IMR-90 (cell line): Measurements from ENCODE around the gene NPTX1. TPM values are rescaled to one million over a fixed set of nuclear protein-coding genes. Genes with fewer than 3 reads are reported as not detected.
A peak's percentile ranks its signal among the peaks of the same experiment; 100 is the strongest.

Experiments used
- ATAC-seq: fragments of 200-7000 bp; cut with Tn5 transposase; 2 replicates; pipeline ENCODE4 v1.9.1; 2020; ENCODE audit warnings: low read depth, mild to moderate bottlenecking, moderate library complexity
- BruUV-seq: library from RNA; stranded (reverse); fragments of 400-500 nt; replicated peaks from 2 replicates; lab custom pipeline; 2021; lab: Mats Ljungman, UMichigan
- CTCF ChIA-PET: fragments of 300-600 bp; formaldehyde crosslinking; extraction: SDS; loops from one replicate; lab custom pipeline; 2021; ENCODE audit warnings: antibody characterized with exemption; lab: Yijun Ruan, JAX
- POLR2A ChIA-PET: fragments of 300-600 bp; sonication (Branson Sonifier 250); formaldehyde crosslinking; loops from one replicate; lab custom pipeline; 2022; ENCODE audit warnings: antibody characterized with exemption; ENCODE audit not compliant: unreplicated experiment; lab: Charles Lee
- DNase-seq: peaks from one replicate; pipeline ENCODE4 v3.0.0; 2013
- H2AFZ ChIP-seq: replicated peaks from 2 replicates; pipeline ENCODE3; 2013; ENCODE audit warnings: low read length, mild to moderate bottlenecking; ENCODE audit not compliant: poor library complexity
- H2AK5ac ChIP-seq: 2 replicates; pipeline ENCODE4 v1.6.1; 2013; ENCODE audit warnings: low read depth, low read length, inconsistent platforms
- H2AK9ac ChIP-seq: replicated peaks from 2 replicates; pipeline ENCODE3; 2013; ENCODE audit warnings: mild to moderate bottlenecking, low read depth, low read length, moderate library complexity; ENCODE audit not compliant: poor library complexity
- H2BK120ac ChIP-seq: 2 replicates; pipeline ENCODE4 v1.6.1; 2013; ENCODE audit warnings: low read depth, low read length, inconsistent platforms
- H2BK15ac ChIP-seq: 3 replicates; pipeline ENCODE4 v1.6.1; 2013; ENCODE audit warnings: low read depth, low read length, inconsistent platforms
- H2BK20ac ChIP-seq: 2 replicates; pipeline ENCODE4 v1.6.1; 2013; ENCODE audit warnings: low read depth, mild to moderate bottlenecking, inconsistent platforms, low read length, moderate library complexity
- H2BK5ac ChIP-seq: 2 replicates; pipeline ENCODE4 v1.6.1; 2013; ENCODE audit warnings: mild to moderate bottlenecking, low read depth, low read length, inconsistent platforms; ENCODE audit not compliant: poor library complexity, severe bottlenecking
- H3K14ac ChIP-seq: replicated peaks from 2 replicates; pipeline ENCODE4 v1.6.1; 2013; ENCODE audit warnings: low read depth, low read length, inconsistent platforms
- H3K18ac ChIP-seq: 2 replicates; pipeline ENCODE4 v1.6.1; 2013; ENCODE audit warnings: low read depth, low read length, control low read depth
- H3K23ac ChIP-seq: 2 replicates; pipeline ENCODE4 v1.6.1; 2013; ENCODE audit warnings: low read depth, low read length, inconsistent platforms
- H3K27ac ChIP-seq: 2 replicates; pipeline ENCODE4 v1.5.1; 2013; ENCODE audit warnings: mild to moderate bottlenecking, control low read depth, low read length; ENCODE audit not compliant: insufficient read depth
- H3K27me3 ChIP-seq: 2 replicates; pipeline ENCODE4 v1.6.1; 2013; ENCODE audit warnings: low read length; ENCODE audit not compliant: control insufficient read depth, insufficient read depth
- H3K36me3 ChIP-seq: 2 replicates; pipeline ENCODE4 v1.6.1; 2013; ENCODE audit warnings: low read length, mixed read lengths; ENCODE audit not compliant: control insufficient read depth, insufficient read depth
- H3K4ac ChIP-seq: 2 replicates; pipeline ENCODE4 v1.6.1; 2013; ENCODE audit warnings: low read depth, low read length, inconsistent platforms
- H3K4me1 ChIP-seq: 2 replicates; pipeline ENCODE4 v1.6.1; 2013; ENCODE audit warnings: low read length, mixed read lengths; ENCODE audit not compliant: control insufficient read depth, insufficient read depth
- H3K4me2 ChIP-seq: 2 replicates; pipeline ENCODE4 v1.6.1; 2013; ENCODE audit warnings: low read depth, mild to moderate bottlenecking, control low read depth, low read length, moderate library complexity
- H3K4me3 ChIP-seq: 2 replicates; pipeline ENCODE4 v1.5.1; 2013; ENCODE audit warnings: low read depth, mild to moderate bottlenecking, control low read depth, low read length, moderate library complexity; ENCODE audit not compliant: insufficient read depth
- H3K56ac ChIP-seq: 2 replicates; pipeline ENCODE4 v1.6.1; 2013; ENCODE audit warnings: low read length, inconsistent platforms; ENCODE audit not compliant: insufficient read depth; ENCODE audit errors: extremely low read depth
- H3K79me1 ChIP-seq, 2 experiments: 2 replicates each; pipeline ENCODE4 v1.6.1; 2013; ENCODE audit warnings: low read length in 2 of 2, inconsistent platforms in 1 of 2, low read depth in 1 of 2
- H3K9ac ChIP-seq: 2 replicates; pipeline ENCODE4 v1.6.1; 2013; ENCODE audit warnings: low read depth, low read length, control low read depth
- H3K9me1 ChIP-seq: 2 replicates; pipeline ENCODE4 v1.6.1; 2013; ENCODE audit warnings: low read length, inconsistent platforms; ENCODE audit not compliant: insufficient read depth
- H3K9me3 ChIP-seq: 2 replicates; pipeline ENCODE4 v1.6.1; 2013; ENCODE audit warnings: low read length; ENCODE audit not compliant: control insufficient read depth, insufficient read depth
- H4K20me1 ChIP-seq: 2 replicates; pipeline ENCODE4 v1.6.1; 2013; ENCODE audit warnings: low read length, inconsistent platforms; ENCODE audit not compliant: insufficient read depth
- H4K5ac ChIP-seq: 2 replicates; pipeline ENCODE4 v1.6.1; 2013; ENCODE audit warnings: mild to moderate bottlenecking, low read depth, low read length, control low read depth
- H4K8ac ChIP-seq, 2 experiments: 2 replicates each; pipeline ENCODE4 v1.6.1; 2013; ENCODE audit warnings: low read depth in 2 of 2, low read length in 2 of 2, control low read depth in 1 of 2, inconsistent platforms in 1 of 2
- H4K91ac ChIP-seq: 2 replicates; pipeline ENCODE4 v1.6.1; 2013; ENCODE audit warnings: low read depth, low read length, inconsistent platforms; ENCODE audit not compliant: insufficient read depth
- BHLHE40 ChIP-seq: fragments of 150-350 bp; IDR thresholded peaks from 2 replicates; pipeline ENCODE4 v1.6.1; 2016; ENCODE audit warnings: mild to moderate bottlenecking, low read depth, low read length
- CEBPB ChIP-seq: IDR thresholded peaks from 2 replicates; pipeline ENCODE4 v1.6.1; 2012; ENCODE audit warnings: low read depth, low read length, improper control_type of control experiment
- CTCF ChIP-seq: conservative IDR thresholded peaks from 2 replicates; pipeline ENCODE4 v1.5.1; 2012; ENCODE audit warnings: mild to moderate bottlenecking, low read depth, low read length, improper control_type of control experiment
- MAFK ChIP-seq: IDR thresholded peaks from 2 replicates; pipeline ENCODE4 v1.6.1; 2012; ENCODE audit warnings: low read depth, low read length, improper control_type of control experiment
- MXI1 ChIP-seq: IDR thresholded peaks from 2 replicates; pipeline ENCODE4 v1.6.1; 2012; ENCODE audit warnings: low read depth, mild to moderate bottlenecking, low read length, moderate library complexity, borderline replicate concordance
- NFE2L2 ChIP-seq: fragments of 150-350 bp; IDR thresholded peaks from 2 replicates; pipeline ENCODE4 v1.6.1; 2016; ENCODE audit warnings: low read depth, mild to moderate bottlenecking, low read length
- POLR2A ChIP-seq: IDR thresholded peaks from 2 replicates; pipeline ENCODE4 v1.6.1; 2012; ENCODE audit warnings: mild to moderate bottlenecking, low read depth, low read length
- RAD21 ChIP-seq: IDR thresholded peaks from 2 replicates; pipeline ENCODE4 v1.6.1; 2012; ENCODE audit warnings: low read length, improper control_type of control experiment
- RCOR1 ChIP-seq: IDR thresholded peaks from 2 replicates; pipeline ENCODE4 v1.6.1; 2012; ENCODE audit warnings: mild to moderate bottlenecking, low read length, improper control_type of control experiment; ENCODE audit not compliant: insufficient replicate concordance
- SMC3 ChIP-seq: fragments of 150-350 bp; IDR thresholded peaks from 2 replicates; pipeline ENCODE4 v1.6.1; 2016; ENCODE audit warnings: low read depth, mild to moderate bottlenecking, antibody characterized with exemption, low read length, moderate library complexity
- USF2 ChIP-seq: fragments of 150-350 bp; IDR thresholded peaks from 2 replicates; pipeline ENCODE4 v1.6.1; 2017; ENCODE audit warnings: mild to moderate bottlenecking, antibody characterized with exemption, low read length, low read depth
- WGBS, 2 experiments: methylation state at CpG; one replicate each; pipeline versions ENCODE4 v1.1.5 to v1.1.7; 2013; ENCODE audit warnings: missing lambda C conversion rate in 2 of 2; ENCODE audit not compliant: insufficient read length in 1 of 2; ENCODE audit errors: extremely low coverage in 2 of 2; 5-methylcytosine and 5-hydroxymethylcytosine counted together
- dilution Hi-C: fragments of 300-500 bp; cut with HindIII; formaldehyde crosslinking; loops from one replicate; pipeline ENCODE4 v1.14.3; 2018; ENCODE audit warnings: low sequenced_read_pairs; ENCODE audit not compliant: unreplicated experiment
- in situ Hi-C: fragments of 300-500 bp; cut with MboI; formaldehyde crosslinking; loops from 3 replicates; pipeline ENCODE4 v1.14.3; 2019; ENCODE audit warnings: low sequenced_read_pairs, inconsistent platforms, mixed read lengths
- intact Hi-C: fragments of 100-400 bp; cut with micrococcal nuclease; formaldehyde crosslinking; loops from 2 replicates; pipeline ENCODE4 v1.10.0; 2022
- polyA plus RNA-seq, 3 experiments: library from polyadenylated mRNA; depleted of rRNA; stranded (reverse); fragments of >200 nt; gene quantifications; 2 replicates each; pipeline ENCODE4 v1.2.3, GENCODE V29; 2012; ENCODE audit warnings: low replicate concordance in 1 of 3
- total RNA-seq: library from RNA; depleted of rRNA; stranded (reverse); fragments of >200 nt; gene quantifications from 2 replicates; pipeline ENCODE4 v1.2.3, GENCODE V29; 2012

The NPTX1 gene
- total and polyA plus RNA-seq, 2 of the 4 experiments (the other 2 are of a cell fraction) = 20.8 to 39.5 TPM

- Histone ChIP-seq H2AFZ (peak overlapping the region; percentile 85), H3K9me3 (no peaks in the 10 kb centered on the region), H3K14ac (no peak overlapping the region), H2AK9ac (peak overlapping the region; percentile 74), H3K4ac (peak overlapping the region; percentile 93), H3K79me1 (peaks cover 6 to 26% of the 10 kb centered on the region in 2 experiments; a peak in 3 of 4 replicates), H3K9me1 (peaks cover 15% of the 10 kb centered on the region; the same call in 1 of the 2 replicates), H2BK120ac (peak overlapping the region; percentile 94; the same call in 1 of the 2 replicates), H4K20me1 (no peaks in the 10 kb centered on the region; the same call in none of the 2 replicates), H2AK5ac (peak overlapping the region; percentile 88; the same call in 1 of the 2 replicates), H3K9ac (no peak overlapping the region), H3K27ac (peak overlapping the region; percentile 97), H3K56ac (no peak overlapping the region), H3K36me3 (no peaks in the 10 kb centered on the region), H2BK5ac (no peak overlapping the region), H4K5ac (peak overlapping the region; percentile 94; the same call in 1 of the 2 replicates), H3K18ac (no peak overlapping the region; the same call in 1 of the 2 replicates), H3K4me1 (peaks cover 25% of the 10 kb centered on the region), H2BK20ac (peak overlapping the region; percentile 42; the same call in 1 of the 2 replicates), H4K8ac (peak overlapping the region; percentile 75 to 91; a peak in 2 of 4 replicates), H3K23ac (no peak overlapping the region), H2BK15ac (no peak overlapping the region; the same call in 2 of the 3 replicates), H3K4me2 (no peak overlapping the region), H3K27me3 (no peaks in the 10 kb centered on the region; the same call in 1 of the 2 replicates), H3K4me3 (no peak overlapping the region), H4K91ac (no peak overlapping the region)
- no peak for ATAC-seq
- WGBS, 2 experiments = 75% methylated on average over 4 of the region's 9 CpGs; no CpG with 5 or more reads in 1 of the 2 experiments
- TF ChIP-seq POLR2A (no peak), MAFK (no peak), SMC3 (no peak), USF2 (no peak), NFE2L2 (no peak), BHLHE40 (no peak), RCOR1 (no peak), CTCF (no peak), RAD21 (no peak), MXI1 (no peak), CEBPB (no peak)
- intact Hi-C loops (no loop called here), in situ Hi-C loops (no loop called here), dilution Hi-C loops (no loop called here)
- BruUV-seq = no TSS peak
- ChIA-PET POLR2A (no interaction called here), CTCF (no interaction called here)
- DNase-seq = no peak
Measured at GRCh38 chr17:80451104-80451775, 25.2 kb downstream of the NPTX1 start.
